GM23338 (cell line): ENCODE measurements around the gene LCN12. TPM values are rescaled to one million over a fixed set of nuclear protein-coding genes. Genes with fewer than 3 reads are reported as not detected.

ENCODE experiments used
- ATAC-seq: fragments of 200-7000 bp; cut with Tn5 transposase; 3 replicates; pipeline ENCODE4 v1.9.1; 2020
- DNase-seq: peaks from one replicate; pipeline ENCODE4 v3.0.0-alpha.2; 2015; ENCODE audit warnings: low spot score
- H2AFZ ChIP-seq: fragments of 200-600 bp; sonication (generic); 2 replicates; pipeline ENCODE4 v1.8.0; 2016; ENCODE audit warnings: antibody characterized with exemption, mild to moderate bottlenecking, moderate library complexity
- H3F3A ChIP-seq: fragments of 200-600 bp; sonication (generic); replicated peaks from 2 replicates; pipeline ENCODE4 v1.8.0; 2017; ENCODE audit warnings: antibody characterized with exemption, mixed run types, low read depth
- H3K27ac ChIP-seq: fragments of 200-600 bp; sonication (generic); 2 replicates; pipeline ENCODE4 v1.6.1; 2016; ENCODE audit warnings: low read depth
- H3K27me3 ChIP-seq: fragments of 200-600 bp; sonication (generic); 2 replicates; pipeline ENCODE4 v1.8.0; 2016; ENCODE audit warnings: mild to moderate bottlenecking, mixed run types, moderate library complexity; ENCODE audit not compliant: insufficient read depth
- H3K36me3 ChIP-seq: fragments of 200-600 bp; sonication (generic); 2 replicates; pipeline ENCODE4 v1.8.0; 2016; ENCODE audit warnings: mild to moderate bottlenecking; ENCODE audit not compliant: insufficient read depth
- H3K4me1 ChIP-seq: fragments of 200-600 bp; sonication (generic); 2 replicates; pipeline ENCODE4 v1.8.0; 2016; ENCODE audit warnings: mild to moderate bottlenecking, moderate library complexity; ENCODE audit not compliant: insufficient read depth
- H3K4me2 ChIP-seq: fragments of 200-600 bp; sonication (generic); 2 replicates; pipeline ENCODE4 v1.7.1; 2017; ENCODE audit warnings: mixed run types
- H3K4me3 ChIP-seq: fragments of 200-600 bp; sonication (generic); 2 replicates; pipeline ENCODE4 v1.6.1; 2016; ENCODE audit warnings: mixed run types
- H3K79me2 ChIP-seq: fragments of 200-600 bp; sonication (generic); replicated peaks from 2 replicates; pipeline ENCODE4 v1.8.0; 2017; ENCODE audit warnings: mild to moderate bottlenecking; ENCODE audit not compliant: insufficient read depth
- H3K9me2 ChIP-seq: fragments of 200-600 bp; sonication (generic); 2 replicates; pipeline ENCODE4 v1.8.0; 2017; ENCODE audit not compliant: insufficient read depth
- H4K20me1 ChIP-seq: fragments of 200-600 bp; sonication (generic); replicated peaks from 2 replicates; pipeline ENCODE4 v1.8.0; 2017; ENCODE audit warnings: mild to moderate bottlenecking; ENCODE audit not compliant: insufficient read depth
- H3K27ac Mint-ChIP-seq: 2 replicates; pipeline ENCODE4 v1.8.0; 2020; ENCODE audit warnings: inconsistent platforms, mild to moderate bottlenecking, moderate library complexity, mixed read lengths
- H3K27me3 Mint-ChIP-seq: 3 replicates; pipeline ENCODE4 v1.8.0; 2022; ENCODE audit warnings: low read depth, mild to moderate bottlenecking, moderate library complexity, mixed read lengths, inconsistent platforms; ENCODE audit not compliant: insufficient read depth, poor library complexity
- H3K36me3 Mint-ChIP-seq: 3 replicates; pipeline ENCODE4 v1.8.0; 2021; ENCODE audit warnings: low read depth, mild to moderate bottlenecking, inconsistent platforms, moderate library complexity, mixed read lengths
- H3K4me1 Mint-ChIP-seq: 3 replicates; pipeline ENCODE4 v1.8.0; 2020; ENCODE audit warnings: mild to moderate bottlenecking, inconsistent platforms, mixed read lengths
- H3K4me3 Mint-ChIP-seq: 3 replicates; pipeline ENCODE4 v1.8.0; 2021; ENCODE audit warnings: moderate library complexity, mild to moderate bottlenecking, inconsistent platforms, mixed read lengths
- H3K9me3 Mint-ChIP-seq: 3 replicates; pipeline ENCODE4 v1.8.0; 2020; ENCODE audit warnings: moderate library complexity, mild to moderate bottlenecking, inconsistent platforms, mixed read lengths
- CREB1 ChIP-seq: fragments of 250-450 bp; sonication (Bioruptor Pico); IDR thresholded peaks from 2 replicates; pipeline ENCODE4 v1.5.0; 2020; ENCODE audit warnings: low read depth, mild to moderate bottlenecking, moderate library complexity
- EZH2phosphoT487 ChIP-seq: fragments of 200-600 bp; sonication (generic); IDR thresholded peaks from one replicate; pipeline ENCODE4 v1.8.1; 2018; ENCODE audit warnings: antibody characterized with exemption; ENCODE audit not compliant: unreplicated experiment
- NANOG ChIP-seq: IDR thresholded peaks from 2 replicates; pipeline ENCODE4 v1.6.1; 2016; ENCODE audit warnings: antibody characterized with exemption, borderline replicate concordance
- ZNF114 ChIP-seq: fragments of 250-450 bp; sonication (Bioruptor Pico); IDR thresholded peaks from 2 replicates; pipeline ENCODE4 v1.5.0; 2020; ENCODE audit warnings: mild to moderate bottlenecking, moderate library complexity
- ZNF331 ChIP-seq: fragments of 250-450 bp; sonication (Bioruptor Pico); IDR thresholded peaks from 2 replicates; pipeline ENCODE4 v1.5.0; 2020; ENCODE audit warnings: low read depth, mild to moderate bottlenecking, moderate library complexity
- polyA plus RNA-seq: library from polyadenylated mRNA; unstranded; fragments of >200 nt; fragmentation: Nextera tagmentation; extraction: Ambion mirVana; gene quantifications from 2 replicates; pipeline ENCODE4 v1.2.1, GENCODE V29; 2016
- total RNA-seq: library from RNA; depleted of rRNA; stranded (reverse); fragments of >200 nt; shearing (Covaris generic); gene quantifications from 2 replicates; pipeline ENCODE4 v1.2.3, GENCODE V29; 2014
- TF ChIP-seq, protein P1 (sequence below): fragments of 250-450 bp; sonication (Bioruptor Pico); IDR thresholded peaks from 2 replicates; pipeline ENCODE4 v1.5.0; 2020; ENCODE audit warnings: mild to moderate bottlenecking, moderate library complexity

Gene LCN12
- total and polyA plus RNA-seq, 2 experiments from 2014 or later, result 0.39 to 0.69 TPM

DNA sequence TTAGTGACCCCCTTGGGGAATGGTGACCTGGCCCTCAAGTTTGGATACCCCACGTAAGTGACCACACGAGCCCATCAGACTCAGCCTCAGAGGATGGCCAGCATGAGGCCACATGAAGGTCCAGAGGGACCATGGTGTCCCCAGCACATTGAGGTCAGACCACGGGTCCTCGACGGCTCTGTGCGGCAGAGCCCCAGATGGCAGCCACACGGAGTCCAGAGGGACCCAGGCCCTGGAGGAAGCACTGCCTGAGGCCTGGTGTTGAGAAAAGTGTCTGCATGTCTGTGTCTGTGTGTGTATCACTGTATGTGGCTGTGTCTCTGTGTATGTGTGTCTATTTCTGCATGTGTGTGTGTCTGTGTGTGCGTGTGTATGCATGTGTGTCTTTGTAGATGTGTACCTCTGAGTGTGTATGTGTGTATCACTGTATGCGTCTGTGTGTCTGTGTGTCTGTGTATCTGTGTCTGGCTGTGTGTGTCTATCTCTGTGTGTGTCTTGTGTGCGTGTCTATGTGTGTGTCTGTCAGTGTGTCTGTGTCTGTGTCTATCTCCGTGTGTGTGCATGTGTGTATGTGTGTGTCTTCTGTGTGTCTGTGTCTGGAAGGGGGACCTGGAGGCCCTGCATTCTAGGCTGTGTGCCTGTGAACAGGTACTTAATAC, 31.7 kb downstream of the LCN12 start:
- no peak overlapping the region for H3K27ac Mint-ChIP-seq

More for the DNA sequence above, 31.7 kb downstream of the LCN12 start:
- Mint-ChIP-seq H3K9me3 (no peaks in the 10 kb centered on the region), H3K27me3 (peaks cover 22% of the 10 kb centered on the region), H3K4me1 (no peaks in the 10 kb centered on the region; the same call in 2 of the 3 replicates), H3K4me3 (0 out of 3 replicates have a peak overlapping the region, but pooled peaks have one; percentile 2), H3K36me3 (no peaks in the 10 kb centered on the region; the same call in 2 of the 3 replicates)
- H4K20me1 ChIP-seq, result no peaks in the 10 kb centered on the region
- ATAC-seq (no peak), DNase-seq (no peak)
- no peak overlapping the region for H3K27ac ChIP-seq
- H3K9me2 ChIP-seq, result no peaks in the 10 kb centered on the region
- H3K4me2 ChIP-seq, result no peak overlapping the region
- H3K4me3 ChIP-seq, result no peak overlapping the region
- H3K79me2 ChIP-seq, result no peaks in the 10 kb centered on the region
- H3K4me1 ChIP-seq, result peaks cover 3% of the 10 kb centered on the region; the same call in 1 of the 2 replicates
- TF ChIP-seq CREB1 (CRISPR knock-in tag), result no peak
- TF ChIP-seq, protein P1, sequence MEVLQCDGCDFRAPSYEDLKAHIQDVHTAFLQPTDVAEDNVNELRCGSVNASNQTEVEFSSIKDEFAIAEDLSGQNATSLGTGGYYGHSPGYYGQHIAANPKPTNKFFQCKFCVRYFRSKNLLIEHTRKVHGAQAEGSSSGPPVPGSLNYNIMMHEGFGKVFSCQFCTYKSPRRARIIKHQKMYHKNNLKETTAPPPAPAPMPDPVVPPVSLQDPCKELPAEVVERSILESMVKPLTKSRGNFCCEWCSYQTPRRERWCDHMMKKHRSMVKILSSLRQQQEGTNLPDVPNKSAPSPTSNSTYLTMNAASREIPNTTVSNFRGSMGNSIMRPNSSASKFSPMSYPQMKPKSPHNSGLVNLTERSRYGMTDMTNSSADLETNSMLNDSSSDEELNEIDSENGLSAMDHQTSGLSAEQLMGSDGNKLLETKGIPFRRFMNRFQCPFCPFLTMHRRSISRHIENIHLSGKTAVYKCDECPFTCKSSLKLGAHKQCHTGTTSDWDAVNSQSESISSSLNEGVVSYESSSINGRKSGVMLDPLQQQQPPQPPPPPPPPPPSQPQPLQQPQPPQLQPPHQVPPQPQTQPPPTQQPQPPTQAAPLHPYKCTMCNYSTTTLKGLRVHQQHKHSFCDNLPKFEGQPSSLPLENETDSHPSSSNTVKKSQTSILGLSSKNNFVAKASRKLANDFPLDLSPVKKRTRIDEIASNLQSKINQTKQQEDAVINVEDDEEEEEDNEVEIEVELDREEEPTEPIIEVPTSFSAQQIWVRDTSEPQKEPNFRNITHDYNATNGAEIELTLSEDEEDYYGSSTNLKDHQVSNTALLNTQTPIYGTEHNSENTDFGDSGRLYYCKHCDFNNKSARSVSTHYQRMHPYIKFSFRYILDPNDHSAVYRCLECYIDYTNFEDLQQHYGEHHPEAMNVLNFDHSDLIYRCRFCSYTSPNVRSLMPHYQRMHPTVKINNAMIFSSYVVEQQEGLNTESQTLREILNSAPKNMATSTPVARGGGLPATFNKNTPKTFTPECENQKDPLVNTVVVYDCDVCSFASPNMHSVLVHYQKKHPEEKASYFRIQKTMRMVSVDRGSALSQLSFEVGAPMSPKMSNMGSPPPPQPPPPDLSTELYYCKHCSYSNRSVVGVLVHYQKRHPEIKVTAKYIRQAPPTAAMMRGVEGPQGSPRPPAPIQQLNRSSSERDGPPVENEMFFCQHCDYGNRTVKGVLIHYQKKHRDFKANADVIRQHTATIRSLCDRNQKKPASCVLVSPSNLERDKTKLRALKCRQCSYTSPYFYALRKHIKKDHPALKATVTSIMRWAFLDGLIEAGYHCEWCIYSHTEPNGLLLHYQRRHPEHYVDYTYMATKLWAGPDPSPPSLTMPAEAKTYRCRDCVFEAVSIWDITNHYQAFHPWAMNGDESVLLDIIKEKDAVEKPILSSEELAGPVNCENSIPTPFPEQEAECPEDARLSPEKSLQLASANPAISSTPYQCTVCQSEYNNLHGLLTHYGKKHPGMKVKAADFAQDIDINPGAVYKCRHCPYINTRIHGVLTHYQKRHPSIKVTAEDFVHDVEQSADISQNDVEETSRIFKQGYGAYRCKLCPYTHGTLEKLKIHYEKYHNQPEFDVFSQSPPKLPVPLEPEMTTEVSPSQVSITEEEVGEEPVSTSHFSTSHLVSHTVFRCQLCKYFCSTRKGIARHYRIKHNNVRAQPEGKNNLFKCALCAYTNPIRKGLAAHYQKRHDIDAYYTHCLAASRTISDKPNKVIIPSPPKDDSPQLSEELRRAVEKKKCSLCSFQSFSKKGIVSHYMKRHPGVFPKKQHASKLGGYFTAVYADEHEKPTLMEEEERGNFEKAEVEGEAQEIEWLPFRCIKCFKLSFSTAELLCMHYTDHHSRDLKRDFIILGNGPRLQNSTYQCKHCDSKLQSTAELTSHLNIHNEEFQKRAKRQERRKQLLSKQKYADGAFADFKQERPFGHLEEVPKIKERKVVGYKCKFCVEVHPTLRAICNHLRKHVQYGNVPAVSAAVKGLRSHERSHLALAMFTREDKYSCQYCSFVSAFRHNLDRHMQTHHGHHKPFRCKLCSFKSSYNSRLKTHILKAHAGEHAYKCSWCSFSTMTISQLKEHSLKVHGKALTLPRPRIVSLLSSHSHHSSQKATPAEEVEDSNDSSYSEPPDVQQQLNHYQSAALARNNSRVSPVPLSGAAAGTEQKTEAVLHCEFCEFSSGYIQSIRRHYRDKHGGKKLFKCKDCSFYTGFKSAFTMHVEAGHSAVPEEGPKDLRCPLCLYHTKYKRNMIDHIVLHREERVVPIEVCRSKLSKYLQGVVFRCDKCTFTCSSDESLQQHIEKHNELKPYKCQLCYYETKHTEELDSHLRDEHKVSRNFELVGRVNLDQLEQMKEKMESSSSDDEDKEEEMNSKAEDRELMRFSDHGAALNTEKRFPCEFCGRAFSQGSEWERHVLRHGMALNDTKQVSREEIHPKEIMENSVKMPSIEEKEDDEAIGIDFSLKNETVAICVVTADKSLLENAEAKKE (CRISPR knock-in tag), result no peak
- TF ChIP-seq EZH2phosphoT487, result no peak
- TF ChIP-seq ZNF114 (CRISPR knock-in tag), result no peak
- no peak for TF ChIP-seq NANOG
- no peak for TF ChIP-seq ZNF331
- no peak overlapping the region for H2AFZ ChIP-seq
- peaks cover 39% of the 10 kb centered on the region for H3K27me3 ChIP-seq
- H3F3A ChIP-seq, result no peaks in the 10 kb centered on the region
- no peaks in the 10 kb centered on the region for H3K36me3 ChIP-seq
